SK-N-DZ (cell line): ENCODE results near the gene BCL2L15.

Source experiments
- DNase-seq: peaks from one replicate; pipeline ENCODE4 v3.0.0-alpha.2; 2015; ENCODE audit warnings: low spot score

Gene BCL2L15

DNA sequence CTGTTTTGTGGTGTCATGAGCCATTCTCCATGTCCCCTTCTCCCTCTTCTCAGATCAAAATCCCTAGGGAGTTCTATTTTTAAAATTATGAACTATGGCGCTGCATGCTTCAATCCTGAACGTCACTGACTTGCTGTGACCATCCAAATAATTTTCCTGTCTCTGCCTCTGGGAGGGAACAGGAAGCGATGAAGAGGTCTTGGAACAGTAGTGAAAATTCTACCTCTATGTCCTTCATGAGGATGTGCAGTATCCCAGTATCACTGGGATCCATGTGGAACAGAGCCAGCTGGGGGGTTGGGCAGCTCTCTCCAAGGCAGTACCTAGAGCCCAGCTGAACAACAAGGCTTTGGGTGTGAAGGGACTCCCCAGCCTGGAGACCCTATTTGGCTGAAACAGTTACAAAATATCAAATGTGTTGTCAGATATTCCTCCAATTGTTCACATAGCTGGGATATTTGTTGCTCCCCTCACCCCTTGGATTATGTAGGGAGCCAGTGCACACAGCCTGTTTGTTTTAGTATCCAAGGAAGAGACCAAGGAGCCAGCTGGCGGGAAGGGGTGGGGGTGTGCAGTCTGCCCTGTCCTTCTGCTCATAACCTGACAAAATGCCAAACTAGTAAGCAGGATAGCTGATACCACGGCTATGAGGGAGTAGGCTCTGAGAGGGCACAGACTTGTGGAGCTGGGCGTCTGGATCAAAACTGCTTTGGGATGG is 25.4 kb upstream of the BCL2L15 start:
- no peak for DNase-seq

DNA sequence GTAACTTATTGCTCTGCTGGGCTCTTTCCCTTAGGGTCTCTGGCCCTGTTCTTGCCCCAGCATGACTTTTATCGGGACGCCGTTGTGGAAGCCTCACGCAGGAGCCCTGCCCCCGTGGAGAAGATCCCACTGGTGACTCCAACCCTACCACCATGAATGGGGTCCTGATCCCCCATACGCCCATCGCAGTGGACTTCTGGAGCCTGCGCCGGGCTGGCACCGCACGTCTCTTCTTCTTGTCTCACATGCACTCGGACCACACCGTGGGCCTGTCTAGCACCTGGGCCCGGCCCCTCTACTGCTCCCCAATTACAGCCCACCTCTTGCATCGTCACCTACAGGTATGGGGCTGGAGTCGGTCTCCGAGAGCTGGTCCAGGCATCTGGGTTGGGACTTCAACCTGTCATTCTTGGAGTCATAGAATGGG is 18.1 kb upstream of the BCL2L15 start:
- DNase-seq, result no peak

DNA sequence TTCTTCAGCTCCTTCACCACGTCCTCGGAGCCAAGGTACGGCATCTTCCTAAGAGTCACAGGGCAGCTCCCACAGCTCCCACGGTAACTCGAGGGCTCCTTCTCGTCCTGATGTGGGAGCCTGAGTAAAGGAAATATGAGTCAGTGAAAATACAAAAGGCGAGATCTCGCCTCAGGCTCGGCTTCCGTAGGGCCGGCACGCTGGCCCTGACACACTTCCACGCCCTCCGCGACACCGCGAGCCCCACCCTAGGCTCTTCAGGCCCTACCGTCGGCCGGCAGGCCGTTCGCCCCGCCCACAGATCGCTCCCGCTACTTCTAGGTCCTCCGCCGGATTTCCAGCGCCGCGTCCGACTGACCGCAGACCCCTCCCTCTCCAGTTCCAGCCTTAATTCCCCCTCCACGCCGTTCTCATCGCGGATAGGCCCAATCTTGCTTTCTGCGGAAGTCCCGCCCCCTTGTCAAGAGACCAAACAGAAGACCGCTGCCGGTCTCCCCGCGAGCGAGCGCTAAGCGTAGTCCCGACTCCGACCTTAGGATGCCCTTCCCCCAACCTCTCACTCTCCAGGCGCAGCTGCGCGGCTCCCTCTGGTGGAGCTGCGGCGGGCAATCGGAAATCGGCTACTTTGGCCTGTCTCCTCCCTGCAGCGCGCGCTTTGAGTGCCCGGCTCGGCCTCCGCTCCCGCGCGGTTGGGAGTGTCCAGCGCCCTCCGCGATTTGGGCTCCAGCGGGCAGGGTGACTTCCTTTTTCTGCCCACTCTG is 17.5 kb upstream of the BCL2L15 start, which contains the start of the genes AP4B1 and DCLRE1B:
Gene AP4B1 (minus strand): TSS at position 126 of the 761 bp plus-strand sequence. CDS start 82 bp downstream, at position 44.
Gene DCLRE1B (plus strand): TSS at position 653 of the 761 bp plus-strand sequence. CDS start 261 bp downstream, outside the sequence.
- DNase-seq, result peak; percentile 100

DNA sequence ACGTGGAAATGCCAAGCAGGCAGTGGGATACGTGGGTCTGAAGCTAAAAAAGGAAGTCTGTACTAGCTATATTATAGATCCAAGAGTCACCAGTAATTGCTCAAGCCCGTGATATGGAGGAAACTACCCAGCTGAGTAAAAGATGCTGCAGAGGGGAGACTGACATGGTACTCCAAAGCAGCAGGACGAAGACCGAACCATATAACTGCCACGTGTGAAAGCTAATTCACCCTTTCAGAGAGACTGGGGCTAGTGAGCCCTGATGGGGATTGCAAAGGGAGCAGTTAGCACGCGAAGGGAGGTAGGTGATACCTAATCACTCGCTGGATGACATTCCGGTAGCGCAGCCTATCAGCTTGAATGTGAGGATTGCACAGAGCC is 16.9 kb upstream of the BCL2L15 start:
- DNase-seq, result no peak

DNA sequence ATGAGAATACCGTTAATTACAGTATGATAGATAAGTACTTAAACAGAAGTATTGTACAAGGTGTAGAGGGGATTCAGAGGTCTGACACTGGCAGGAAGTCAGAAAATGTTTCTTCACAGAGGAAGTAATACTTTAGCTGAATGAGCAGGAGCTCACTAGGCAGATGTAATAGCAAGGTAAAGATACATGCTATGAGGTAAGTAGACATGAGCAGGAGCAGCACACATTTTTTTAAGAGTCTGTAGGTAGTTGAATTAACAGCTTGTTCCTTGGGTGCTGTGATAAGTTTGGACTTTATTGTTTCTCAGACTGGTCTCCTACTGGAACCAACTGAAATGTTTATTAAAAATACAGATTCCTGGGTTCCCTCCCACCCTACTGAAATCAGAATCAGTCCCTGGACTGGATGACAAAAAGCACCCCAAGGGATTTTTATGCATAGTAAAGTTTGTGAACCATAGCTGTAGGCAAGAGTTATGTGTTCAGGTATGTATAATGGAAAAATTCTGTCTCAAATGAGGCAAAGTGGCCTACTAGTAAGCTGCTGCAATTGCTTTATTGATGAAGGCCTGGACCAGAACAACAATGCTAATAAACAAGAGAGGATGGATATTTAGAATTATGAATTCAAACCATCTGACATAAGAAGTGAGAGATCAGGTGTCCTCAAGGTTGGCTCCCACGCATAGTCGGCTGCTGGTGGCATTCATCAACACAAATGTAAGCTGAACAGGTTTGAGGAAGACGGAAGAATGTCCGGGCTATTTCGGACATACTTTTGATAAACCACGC is 16.3 kb upstream of the BCL2L15 start:
- DNase-seq, result peak; percentile 4

DNA sequence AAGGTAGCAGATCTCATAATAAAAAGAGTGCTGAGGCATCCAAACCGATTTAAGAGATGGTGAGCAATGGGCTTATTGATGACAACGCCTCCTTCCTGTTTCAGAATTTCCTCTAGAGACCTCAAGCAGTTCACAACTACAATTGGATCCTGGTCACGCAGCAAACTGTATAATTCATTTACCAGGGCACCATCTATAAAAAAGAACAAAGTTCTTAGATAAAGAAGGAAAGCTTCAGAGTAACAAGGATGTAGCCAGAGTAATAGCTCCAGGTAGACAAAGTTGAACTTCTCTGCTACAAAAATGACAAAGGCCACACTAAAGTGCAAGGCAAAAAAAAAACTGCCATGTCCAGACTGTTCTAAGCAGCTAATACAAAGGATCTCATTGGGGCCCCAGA is 13.8 kb upstream of the BCL2L15 start:
- no peak for DNase-seq

DNA sequence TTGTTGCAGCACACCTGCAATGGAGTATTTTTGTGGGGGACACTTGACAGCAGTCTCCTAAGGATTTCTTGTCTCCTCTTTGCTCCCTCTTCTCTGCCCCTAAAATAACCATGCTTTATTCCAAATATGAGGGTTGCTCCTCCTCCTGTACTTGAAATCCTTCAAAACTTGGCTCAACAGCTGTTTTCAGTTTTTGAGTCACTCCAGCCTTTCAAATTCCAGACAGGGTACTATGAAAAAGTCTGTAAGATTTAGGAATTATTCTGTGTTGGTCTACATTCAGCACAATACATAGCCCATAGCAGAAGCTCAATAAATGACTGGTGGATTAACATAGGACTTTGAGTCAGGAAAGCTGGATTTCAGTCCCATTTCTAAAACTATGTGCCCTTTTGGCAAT is 11.7 kb upstream of the BCL2L15 start:
- DNase-seq, result no peak

DNA sequence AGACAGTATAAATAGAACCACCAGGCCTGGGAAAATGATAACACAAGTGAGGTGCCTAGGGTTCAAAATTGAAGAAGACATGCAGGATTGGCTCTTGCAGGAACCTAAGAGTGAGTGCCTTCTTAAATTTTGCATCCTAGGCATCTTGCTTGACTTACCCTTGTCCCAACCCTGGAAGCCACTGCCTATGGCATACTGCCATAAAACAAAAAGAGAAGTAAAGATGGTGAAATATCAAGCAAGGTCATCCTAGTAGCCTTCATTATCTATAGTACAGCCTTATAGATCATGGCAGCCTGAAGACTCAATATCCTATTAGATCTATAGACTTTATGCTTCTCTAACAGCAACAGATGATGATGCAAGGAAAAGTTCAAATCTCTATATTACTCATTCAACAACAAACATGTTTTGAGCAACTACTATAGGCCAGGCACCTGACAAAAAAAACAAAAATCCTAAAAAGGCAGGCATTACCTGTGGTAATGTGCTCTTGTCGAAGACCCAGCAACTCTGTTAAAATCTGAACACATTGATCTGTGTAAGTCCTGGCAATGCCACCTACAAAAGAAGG is 10.9 kb upstream of the BCL2L15 start:
- no peak for DNase-seq

DNA sequence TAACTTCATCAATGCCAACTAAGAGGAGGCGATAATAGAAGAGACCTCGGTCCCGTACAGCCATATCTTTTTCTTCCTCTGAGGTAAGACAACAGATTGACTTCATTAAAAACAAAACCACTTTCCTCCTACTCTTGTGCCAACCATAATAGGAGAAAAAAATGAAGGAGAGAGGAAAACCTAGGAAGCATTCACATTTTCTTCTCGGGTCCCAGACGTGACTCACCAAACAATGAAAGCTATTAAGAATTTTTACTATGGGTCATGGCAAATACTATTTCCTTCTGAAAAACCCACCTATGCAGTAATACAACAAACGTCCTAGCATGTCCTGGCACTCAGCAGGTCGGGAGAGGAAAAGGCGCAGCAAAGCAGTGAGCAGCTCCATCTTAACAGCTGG is 8.6 kb upstream of the BCL2L15 start:
- DNase-seq, result no peak

DNA sequence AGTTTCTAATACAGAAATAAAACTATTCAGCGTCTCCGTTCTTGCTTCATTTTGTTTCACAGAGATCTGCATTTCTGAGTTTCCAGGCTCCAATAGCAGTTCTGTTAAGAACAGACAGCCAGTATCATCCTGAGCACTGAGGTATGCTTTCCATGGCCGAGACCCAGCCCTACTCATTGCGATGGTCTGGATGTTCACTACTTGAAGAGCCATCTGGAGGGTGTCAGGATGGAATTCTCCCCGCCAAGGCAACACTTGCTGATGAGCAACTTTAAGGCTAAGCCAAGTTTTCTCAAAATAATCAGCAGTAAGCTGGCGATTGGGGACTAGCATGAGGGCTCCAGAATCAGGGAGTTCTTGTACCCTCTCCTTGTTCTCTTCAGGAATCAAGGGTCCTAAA is 7.7 kb upstream of the BCL2L15 start:
- no peak for DNase-seq

DNA sequence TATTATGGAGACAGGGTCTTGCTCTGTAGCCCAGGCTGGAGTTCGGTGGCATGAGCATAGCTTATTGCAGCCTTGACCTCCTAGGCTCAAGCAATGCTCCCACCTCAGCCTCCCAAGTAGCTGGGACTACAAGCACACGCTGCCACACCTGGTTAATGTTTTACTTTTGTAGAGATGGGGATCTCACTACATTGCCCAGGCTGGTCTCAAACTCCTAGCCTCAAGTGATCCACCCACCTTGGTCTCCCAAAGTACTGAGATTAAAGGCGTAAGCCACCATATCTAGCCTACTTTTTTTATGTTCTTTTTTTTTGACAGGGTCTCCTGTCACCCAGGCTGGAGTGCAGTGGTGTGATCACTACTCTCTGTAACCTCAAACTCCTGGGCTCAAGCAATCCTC is 5.9 kb upstream of the BCL2L15 start:
- no peak for DNase-seq

DNA sequence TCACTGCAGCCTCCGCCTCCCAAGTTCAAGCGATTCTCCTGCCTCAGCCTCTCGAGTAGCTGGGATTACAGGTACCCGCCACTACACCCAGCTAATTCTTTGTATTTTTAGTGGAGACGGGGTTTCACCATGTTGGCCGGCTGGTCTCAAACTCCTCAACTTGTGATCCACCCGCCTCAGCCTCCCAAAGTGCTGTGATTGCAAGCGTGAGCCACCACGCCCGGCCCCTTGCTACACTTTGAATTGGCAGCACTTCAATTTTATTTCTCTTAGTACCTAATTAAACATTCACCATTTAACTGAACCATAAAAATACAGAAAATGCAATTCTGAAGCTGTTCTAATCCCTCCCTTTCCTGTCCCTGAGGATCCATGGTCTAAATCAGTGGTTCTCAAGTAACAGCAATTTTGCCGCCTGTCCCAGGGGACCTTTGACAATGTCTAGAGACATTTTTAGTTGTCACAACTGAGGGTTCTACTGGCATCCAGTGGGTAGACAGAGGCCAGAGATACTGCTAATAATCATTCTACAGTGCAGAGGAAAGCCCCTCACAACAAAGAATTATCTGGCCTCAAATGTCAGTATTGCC is 4.3 kb upstream of the BCL2L15 start:
- DNase-seq, result no peak

DNA sequence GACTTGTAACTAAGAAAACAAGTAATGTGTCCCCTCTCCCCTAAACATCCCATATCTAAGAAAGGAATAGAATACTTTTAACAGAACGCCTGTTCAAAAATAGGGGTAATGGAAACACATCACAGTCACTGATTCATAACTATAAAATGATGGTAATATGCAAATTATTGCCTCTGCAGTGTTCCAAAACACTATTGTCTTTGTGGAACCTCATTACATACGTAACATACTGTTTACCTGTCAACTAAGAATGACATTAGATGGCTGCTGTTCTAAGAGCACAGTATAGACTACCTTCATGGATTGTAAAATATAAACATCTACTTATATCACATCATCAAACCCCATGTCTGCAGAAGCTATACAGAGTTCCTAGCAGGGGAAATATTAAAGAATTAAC is 3.4 kb upstream of the BCL2L15 start:
- no peak for DNase-seq

DNA sequence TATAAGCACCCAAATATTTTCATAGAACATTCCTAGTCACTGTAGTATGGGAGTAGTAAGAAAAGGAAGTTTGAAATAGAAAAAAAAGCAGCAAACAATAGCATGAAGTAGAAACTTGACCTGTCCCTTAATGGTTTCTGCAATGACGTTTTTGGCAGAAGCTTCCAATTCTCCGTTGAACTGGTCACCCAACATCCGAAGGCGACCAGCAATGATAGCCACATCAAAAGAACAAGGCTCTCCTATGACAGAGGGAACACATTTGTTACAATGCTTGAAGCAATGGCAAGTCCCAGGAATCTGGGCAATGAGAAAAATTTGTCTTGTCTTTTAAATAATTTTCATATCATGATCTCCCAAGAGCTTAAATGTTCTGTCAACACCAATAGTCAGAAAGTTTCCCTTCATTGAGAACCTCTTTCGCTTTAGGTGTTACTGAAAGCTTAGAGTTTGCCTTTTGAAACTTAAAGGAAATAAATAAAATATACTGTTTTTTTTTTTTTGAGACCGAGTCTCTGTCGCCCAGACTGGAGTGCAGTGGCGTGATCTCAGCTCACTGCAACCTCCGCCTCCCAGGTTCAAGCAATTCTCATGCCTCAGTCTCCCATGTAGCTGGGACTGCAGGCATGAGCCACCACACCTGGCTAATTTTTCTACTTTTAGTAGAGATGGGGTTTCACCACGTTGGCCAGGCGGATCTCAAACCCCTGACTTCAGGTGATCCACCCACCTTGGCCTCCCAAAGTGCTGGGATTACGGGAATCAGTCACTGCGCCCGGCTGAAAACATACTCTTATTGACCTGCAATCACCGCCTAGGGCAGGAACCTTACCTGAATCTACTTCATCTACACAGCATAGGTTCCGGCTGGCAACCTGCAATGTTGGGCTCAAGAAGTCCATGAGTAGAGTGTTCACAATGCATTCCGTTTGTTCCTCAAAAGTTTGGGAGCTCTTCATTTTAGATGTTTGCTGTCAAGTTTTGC is 672 bp downstream of the BCL2L15 start:
- no peak for DNase-seq

DNA sequence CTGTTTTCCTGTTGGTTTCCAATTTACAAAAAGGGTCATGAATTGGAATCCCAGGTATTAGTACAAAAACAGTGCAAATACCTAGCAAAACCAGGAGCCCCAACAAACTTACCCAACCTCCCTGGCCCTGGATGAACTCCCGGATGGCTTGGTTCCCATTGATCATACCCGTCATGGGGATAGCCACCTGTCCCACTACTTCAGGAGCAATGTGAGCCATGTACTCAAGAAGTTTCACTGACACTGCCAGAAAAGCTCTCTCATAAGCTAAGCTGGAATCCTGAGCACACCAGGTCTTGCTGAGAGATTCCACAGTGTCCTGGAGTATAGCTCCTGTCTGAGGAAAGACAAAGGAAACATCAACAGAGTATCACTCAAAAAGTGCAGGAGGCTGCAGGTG is 5.7 kb downstream of the BCL2L15 start:
- no peak for DNase-seq

DNA sequence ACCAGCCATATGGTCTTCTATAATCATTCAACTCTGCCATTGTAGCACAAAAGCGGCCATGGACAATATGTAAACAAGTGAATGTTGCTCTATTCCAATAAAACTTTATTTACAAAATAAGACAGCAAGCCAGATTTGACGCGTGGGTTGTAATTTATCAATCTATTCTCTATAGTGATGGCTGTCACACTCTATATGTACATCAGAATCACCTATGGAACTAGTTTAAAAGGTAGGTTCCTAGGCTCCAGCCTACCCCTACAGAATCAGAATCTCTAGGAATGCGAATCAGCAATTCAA is 7.7 kb downstream of the BCL2L15 start:
- DNase-seq, result no peak

DNA sequence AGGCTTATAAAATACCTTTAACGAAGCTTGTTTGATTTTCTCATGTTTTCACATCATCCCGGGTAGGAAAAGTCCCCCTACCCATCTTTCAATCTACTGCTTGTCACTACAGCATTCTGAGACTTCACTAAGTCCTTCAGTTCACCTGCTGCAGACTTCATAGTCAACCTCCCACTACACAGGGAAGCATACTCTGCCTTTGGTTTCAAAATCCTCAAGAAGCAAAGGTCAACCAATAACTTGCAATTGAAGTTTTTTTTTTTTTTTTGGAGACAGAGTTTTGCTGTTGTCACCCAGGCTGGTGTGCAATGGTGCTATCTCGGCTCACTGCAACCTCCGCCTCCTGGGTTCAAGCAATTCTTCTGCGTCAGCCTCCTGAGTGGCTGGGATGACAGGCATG is 11.2 kb downstream of the BCL2L15 start:
- DNase-seq, result no peak

DNA sequence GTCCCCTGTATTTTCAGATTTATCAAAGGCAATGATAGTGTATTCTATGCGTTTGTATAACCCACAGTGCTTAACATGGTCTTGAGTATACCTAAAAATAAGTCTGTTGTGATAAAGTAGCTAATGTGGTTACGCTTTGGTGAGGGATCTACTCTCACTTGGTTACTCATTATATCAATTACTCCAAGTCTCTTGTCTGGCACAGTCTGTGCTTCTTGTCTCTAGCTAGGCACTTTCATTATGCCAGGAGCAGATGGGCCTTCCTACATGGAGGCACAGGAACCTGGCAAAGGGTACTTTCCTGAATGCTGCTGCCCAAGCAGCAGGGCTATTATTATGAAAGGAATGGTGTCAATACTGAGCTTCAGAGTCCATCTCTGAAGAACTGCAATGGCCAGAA is 11.7 kb downstream of the BCL2L15 start:
- no peak for DNase-seq

DNA sequence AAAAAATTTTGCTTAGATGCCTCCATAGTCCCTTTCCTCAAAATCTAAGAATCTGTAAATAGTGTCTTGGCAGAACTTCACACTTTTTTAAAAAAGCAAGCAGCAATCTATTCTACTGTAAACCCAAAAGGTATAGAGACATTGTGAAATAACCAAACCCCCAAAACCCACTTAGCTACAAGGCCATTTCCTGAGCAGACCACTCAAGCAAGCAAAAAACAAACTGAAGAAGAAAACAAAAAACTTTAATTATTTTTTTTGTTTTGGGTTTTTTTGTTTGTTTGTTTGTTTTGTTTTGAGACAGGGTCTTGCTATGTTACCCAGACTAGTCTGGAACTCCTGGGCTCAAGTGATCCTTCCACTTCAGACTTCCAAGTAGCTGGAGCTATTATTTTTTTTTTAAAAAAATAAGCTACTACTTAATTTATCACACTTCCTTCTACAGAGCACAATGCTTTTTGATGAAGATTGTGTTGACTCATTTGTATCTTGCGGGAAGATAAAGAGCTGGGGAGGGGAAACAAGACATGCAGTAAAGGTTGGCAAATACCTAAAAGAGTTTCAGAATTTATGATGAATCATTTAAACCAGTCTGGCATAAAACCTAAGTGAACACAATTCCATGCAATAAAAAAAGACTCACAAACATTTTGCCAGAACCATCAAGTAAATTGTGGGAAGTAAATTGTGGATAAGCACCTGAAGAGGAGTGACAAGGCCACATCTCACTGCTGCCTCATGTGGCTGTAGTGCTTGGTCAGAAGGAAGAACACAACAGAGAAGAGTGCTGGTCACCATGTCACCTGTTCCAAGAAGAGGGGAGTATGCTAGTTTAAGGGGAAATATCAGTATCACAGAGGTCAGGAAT is 13.1 kb downstream of the BCL2L15 start:
- no peak for DNase-seq
